HEK293T (cell line): ENCODE results near the gene POLD3.
"Not testable (repeated sequence)": the region's sequence is repeated elsewhere in the genome, so short reads cannot be mapped to it uniquely, and the experiment has no call there.

ENCODE experiments used
- CTCF ChIA-PET: fragments of 350-600 bp; formaldehyde crosslinking; extraction: SDS; loops from one replicate; lab custom pipeline; 2021; ENCODE audit warnings: antibody characterized with exemption, inconsistent platforms; lab: Yijun Ruan, JAX
- POLR2A ChIA-PET: fragments of 350-600 bp; formaldehyde crosslinking; extraction: SDS; loops from one replicate; lab custom pipeline; 2020; ENCODE audit warnings: antibody characterized with exemption, inconsistent platforms; lab: Yijun Ruan, JAX
- DNase-seq: peaks from one replicate; pipeline ENCODE4 v3.0.0; 2012; ENCODE audit warnings: mixed read lengths; ENCODE audit errors: extremely low spot score
- ARNT ChIP-seq: fragments of 450-650 bp; IDR thresholded peaks from 2 replicates; pipeline ENCODE4 v1.6.1; 2017; ENCODE audit warnings: mild to moderate bottlenecking
- BHLHE40 ChIP-seq: fragments of 450-650 bp; IDR thresholded peaks from 2 replicates; pipeline ENCODE4 v1.6.1; 2016; ENCODE audit warnings: mild to moderate bottlenecking, moderate library complexity, borderline replicate concordance
- CTBP1 ChIP-seq: fragments of 450-650 bp; IDR thresholded peaks from 2 replicates; pipeline ENCODE4 v1.6.1; 2016; ENCODE audit warnings: borderline replicate concordance
- ELF4 ChIP-seq: fragments of 450-650 bp; IDR thresholded peaks from 2 replicates; pipeline ENCODE4 v1.6.1; 2017; ENCODE audit warnings: antibody characterized with exemption
- FOXA1 ChIP-seq: fragments of 450-650 bp; IDR thresholded peaks from 2 replicates; pipeline ENCODE4 v1.6.1; 2016; ENCODE audit warnings: mild to moderate bottlenecking
- FOXK2 ChIP-seq: fragments of 450-650 bp; IDR thresholded peaks from 2 replicates; pipeline ENCODE4 v1.6.1; 2016; ENCODE audit warnings: mild to moderate bottlenecking
- FOXM1 ChIP-seq: fragments of 450-650 bp; IDR thresholded peaks from 2 replicates; pipeline ENCODE4 v1.6.1; 2017; ENCODE audit warnings: mild to moderate bottlenecking, borderline replicate concordance
- HDGF ChIP-seq: fragments of 450-650 bp; IDR thresholded peaks from 2 replicates; pipeline ENCODE4 v1.6.1; 2017; ENCODE audit warnings: antibody characterized with exemption, borderline replicate concordance
- L3MBTL2 ChIP-seq: fragments of 450-650 bp; conservative IDR thresholded peaks from 2 replicates; pipeline ENCODE4 v1.6.1; 2016; ENCODE audit warnings: mild to moderate bottlenecking
- LEF1 ChIP-seq: fragments of 450-650 bp; IDR thresholded peaks from 2 replicates; pipeline ENCODE4 v1.6.1; 2017; ENCODE audit warnings: mild to moderate bottlenecking, borderline replicate concordance
- NFRKB ChIP-seq: fragments of 450-650 bp; IDR thresholded peaks from 2 replicates; pipeline ENCODE4 v1.6.1; 2016; ENCODE audit warnings: mild to moderate bottlenecking, moderate library complexity
- PKNOX1 ChIP-seq: fragments of 450-650 bp; IDR thresholded peaks from 2 replicates; pipeline ENCODE4 v1.6.1; 2016
- SP1 ChIP-seq: fragments of 450-650 bp; IDR thresholded peaks from 2 replicates; pipeline ENCODE4 v1.6.1; 2017
- SUZ12 ChIP-seq: fragments of 450-650 bp; IDR thresholded peaks from 2 replicates; pipeline ENCODE4 v1.6.1; 2016; ENCODE audit warnings: mild to moderate bottlenecking
- TARDBP ChIP-seq: fragments of 450-650 bp; IDR thresholded peaks from 2 replicates; pipeline ENCODE4 v1.6.1; 2016
- ZNF384 ChIP-seq: fragments of 450-650 bp; IDR thresholded peaks from 2 replicates; pipeline ENCODE4 v1.6.1; 2016

The POLD3 gene

GRCh38 chr11:74579577-74580270 is 12.7 kb upstream of the POLD3 start:
- CTCF ChIA-PET, result no interaction called here
- POLR2A ChIA-PET, result interaction anchor here (0.9 kb wide), 1 partner anchor 9 kb away, joined by 3 read pairs; no protein-coding TSS in a partner anchor
- TF ChIP-seq BHLHE40, result no peak
- TF ChIP-seq ELF4, result no peak
- no peak for TF ChIP-seq ARNT
- no peak for DNase-seq

GRCh38 chr11:74581954-74582547 is 10.3 kb upstream of the POLD3 start:
- no peak for TF ChIP-seq NFRKB
- no peak for TF ChIP-seq FOXM1
- no peak for TF ChIP-seq LEF1
- no peak for TF ChIP-seq SUZ12
- TF ChIP-seq TARDBP, result no peak
- TF ChIP-seq SP1, result no peak
- no peak for TF ChIP-seq ZNF384
- no peak for TF ChIP-seq BHLHE40
- TF ChIP-seq ELF4, result no peak
- TF ChIP-seq CTBP1, result no peak
- no peak for TF ChIP-seq ARNT
- no peak for TF ChIP-seq L3MBTL2
- TF ChIP-seq FOXK2, result no peak
- TF ChIP-seq FOXA1, result no peak
- TF ChIP-seq HDGF, result no peak
- no peak for DNase-seq
- CTCF ChIA-PET, result interaction anchor here (1.0 kb wide), 1 partner anchor 327 kb away, joined by 3 read pairs; no protein-coding TSS in a partner anchor
- POLR2A ChIA-PET, result interaction anchor here (0.9 to 1.0 kb wide), 2 partner anchors 10 to 12 kb away, joined by 3 read pairs; partner anchors contain the start of gene POLD3

- DNase-seq, result no peak
- CTCF ChIA-PET, result no interaction called here
- POLR2A ChIA-PET, result interaction anchor here (1.0 kb wide), 1 partner anchor 11 kb away, joined by 3 read pairs; no protein-coding TSS in a partner anchor
- no peak for TF ChIP-seq ARNT
- no peak for TF ChIP-seq BHLHE40
- no peak for TF ChIP-seq SUZ12
- no peak for TF ChIP-seq HDGF
- no peak for TF ChIP-seq FOXK2
- no peak for TF ChIP-seq L3MBTL2
- TF ChIP-seq NFRKB, result no peak
- TF ChIP-seq CTBP1, result no peak
- no peak for TF ChIP-seq PKNOX1
- TF ChIP-seq FOXA1, result no peak
- TF ChIP-seq ELF4, result no peak
- TF ChIP-seq LEF1, result no peak
- TF ChIP-seq ZNF384, result no peak
These were observed 9.3 kb upstream of the POLD3 start for GRCh38 chr11:74583024-74583624.

GRCh38 chr11:74590492-74590891 is 1.9 kb upstream of the POLD3 start:
- CTCF ChIA-PET, POLR2A ChIA-PET, DNase-seq: not testable (repeated sequence)

GRCh38 chr11:74592063-74592440 is 330 bp upstream of the POLD3 start:
- DNase-seq, result no peak
- ChIA-PET POLR2A (interaction anchor here (0.9 to 1.1 kb wide), 9 partner anchors 10 to 610 kb away, joined by 3 to 17 read pairs (median 3); partner anchors contain the start of genes LIPT2 and UCP2), CTCF (no interaction called here)
- no peak for TF ChIP-seq FOXM1
- TF ChIP-seq ZNF384, result no peak

GRCh38 chr11:74593463-74593862 is 1.1 kb downstream of the POLD3 start:
- no peak for DNase-seq
- TF ChIP-seq FOXM1 (no peak), ZNF384 (no peak), PKNOX1 (no peak), SUZ12 (no peak), CTBP1 (no peak), NFRKB (no peak), TARDBP (no peak), L3MBTL2 (no peak), LEF1 (no peak), BHLHE40 (no peak), FOXK2 (no peak), FOXA1 (no peak), SP1 (no peak), ELF4 (no peak), HDGF (no peak), ARNT (no peak)
- CTCF ChIA-PET, result interaction anchor here (0.6 kb wide), 1 partner anchor 109 kb away, joined by 4 read pairs; no protein-coding TSS in a partner anchor
- POLR2A ChIA-PET, result interaction anchor here (0.6 to 1.5 kb wide), 5 partner anchors 9 to 195 kb away, joined by 3 to 5 read pairs (median 3); partner anchors contain the start of gene PGM2L1
